ENCODE results near the gene ZFP14.
"Not testable (repeated sequence)": the region's sequence is repeated elsewhere in the genome, so short reads cannot be mapped to it uniquely, and the experiment has no call there.

The ZFP14 gene

DNA sequence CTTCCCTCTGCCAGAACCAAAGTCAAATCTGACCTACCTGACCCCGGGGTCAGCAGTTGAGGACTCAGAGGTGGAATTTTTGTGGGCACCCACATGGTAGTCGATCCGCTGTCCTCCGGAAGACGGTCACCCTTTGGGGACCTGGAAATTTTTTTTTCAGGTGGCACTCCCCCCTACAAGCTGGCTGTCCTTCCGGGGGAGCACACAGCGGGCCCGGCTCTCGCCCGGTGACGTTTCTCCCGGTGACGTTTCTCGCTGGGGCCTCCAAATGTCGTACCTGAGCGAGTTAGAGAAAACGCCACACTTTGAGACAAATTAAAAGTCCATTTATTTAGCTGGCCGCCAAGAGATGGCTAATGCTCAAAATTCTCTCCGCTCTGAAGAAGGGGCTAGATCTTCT, 48.8 kb downstream of the ZFP14 start:
- H3K9me3 ChIP-seq = peaks cover 13% of the 10 kb centered on the region
- no peaks in the 10 kb centered on the region for H3K36me3 ChIP-seq
- H3K4me1 ChIP-seq (ENCODE audit: control insufficient read depth in 1 of 2, insufficient read depth in 1 of 2, low read depth in 1 of 2, low read length in 1 of 2) = peaks cover 13% of the 10 kb centered on the region in 2 experiments
- H3K27me3 ChIP-seq = no peaks in the 10 kb centered on the region
- TF ChIP-seq CTCF (IDR thresholded peaks at IDR 0.05) = no peak
- no peak overlapping the region for H3K27ac ChIP-seq
- no peak overlapping the region for H3K4me3 ChIP-seq (ENCODE audit: low read depth in 1 of 2, low read length in 1 of 2)

DNA sequence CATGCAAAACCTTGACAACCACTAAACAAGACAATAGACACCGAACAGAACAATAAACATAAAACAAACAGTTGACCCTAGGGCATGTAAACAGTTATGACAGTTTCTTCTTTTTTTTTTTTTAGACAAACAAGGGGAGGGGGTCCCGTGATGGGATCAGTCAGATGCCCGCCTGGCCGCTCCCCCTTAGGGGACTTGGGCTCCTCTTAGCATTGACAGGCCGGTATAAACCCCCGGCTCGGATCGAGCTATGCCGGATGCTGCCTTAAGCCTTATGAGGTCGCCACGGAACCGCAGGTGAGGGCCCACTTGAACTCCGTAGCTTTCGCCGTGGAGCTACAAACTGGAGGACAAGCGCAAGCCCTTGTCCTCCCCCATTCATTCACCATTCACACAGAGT, 49.5 kb downstream of the ZFP14 start:
- not testable (repeated sequence) for H3K27me3 ChIP-seq; H3K4me3 ChIP-seq (ENCODE audit: low read depth in 1 of 2, low read length in 1 of 2); H3K36me3 ChIP-seq; H3K27ac ChIP-seq
- Histone ChIP-seq H3K4me1 (ENCODE audit: control insufficient read depth in 1 of 2, insufficient read depth in 1 of 2, low read depth in 1 of 2, low read length in 1 of 2) (peaks cover 13% of the 10 kb centered on the region in 2 experiments), H3K9me3 (peaks cover 13% of the 10 kb centered on the region)

DNA sequence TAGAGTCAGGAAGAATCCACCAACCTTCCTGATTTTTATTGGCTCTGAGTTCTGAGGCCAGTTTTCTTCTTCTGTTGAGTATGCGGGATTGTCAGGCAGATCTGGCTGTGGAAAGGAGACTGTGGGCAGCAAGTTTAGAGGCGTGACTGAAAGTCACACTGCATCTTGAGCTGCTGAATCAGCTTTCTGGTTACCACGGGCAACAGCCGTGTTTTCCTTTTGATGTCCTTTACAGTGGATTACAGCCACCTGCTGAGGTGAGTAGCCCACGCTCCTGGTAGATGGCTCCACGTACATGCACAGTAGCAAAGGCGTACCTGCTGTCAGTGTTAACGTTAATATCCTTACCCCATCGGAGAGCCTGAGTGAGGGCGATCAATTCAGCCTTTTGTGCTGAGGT, 52.4 kb downstream of the ZFP14 start:
- H3K36me3 ChIP-seq; H3K4me1 ChIP-seq (ENCODE audit: control insufficient read depth in 1 of 2, insufficient read depth in 1 of 2, low read depth in 1 of 2, low read length in 1 of 2); H3K27ac ChIP-seq; H3K27me3 ChIP-seq; H3K4me3 ChIP-seq (ENCODE audit: low read depth in 1 of 2, low read length in 1 of 2): not testable (repeated sequence)
- H3K9me3 ChIP-seq = peaks cover 11% of the 10 kb centered on the region

GRCh38 chr19:36315164-36315563, 63.8 kb downstream of the ZFP14 start:
- not testable (repeated sequence) for H3K27ac ChIP-seq; H3K4me1 ChIP-seq (ENCODE audit: control insufficient read depth in 1 of 2, insufficient read depth in 1 of 2, low read depth in 1 of 2, low read length in 1 of 2); H3K9me3 ChIP-seq; H3K36me3 ChIP-seq; H3K27me3 ChIP-seq; H3K4me3 ChIP-seq (ENCODE audit: low read depth in 1 of 2, low read length in 1 of 2)

GRCh38 chr19:36314053-36314452, 64.9 kb downstream of the ZFP14 start:
- not testable (repeated sequence) for H3K36me3 ChIP-seq; H3K4me1 ChIP-seq (ENCODE audit: control insufficient read depth in 1 of 2, insufficient read depth in 1 of 2, low read depth in 1 of 2, low read length in 1 of 2); H3K27me3 ChIP-seq; H3K27ac ChIP-seq; H3K4me3 ChIP-seq (ENCODE audit: low read depth in 1 of 2, low read length in 1 of 2); H3K9me3 ChIP-seq

DNA sequence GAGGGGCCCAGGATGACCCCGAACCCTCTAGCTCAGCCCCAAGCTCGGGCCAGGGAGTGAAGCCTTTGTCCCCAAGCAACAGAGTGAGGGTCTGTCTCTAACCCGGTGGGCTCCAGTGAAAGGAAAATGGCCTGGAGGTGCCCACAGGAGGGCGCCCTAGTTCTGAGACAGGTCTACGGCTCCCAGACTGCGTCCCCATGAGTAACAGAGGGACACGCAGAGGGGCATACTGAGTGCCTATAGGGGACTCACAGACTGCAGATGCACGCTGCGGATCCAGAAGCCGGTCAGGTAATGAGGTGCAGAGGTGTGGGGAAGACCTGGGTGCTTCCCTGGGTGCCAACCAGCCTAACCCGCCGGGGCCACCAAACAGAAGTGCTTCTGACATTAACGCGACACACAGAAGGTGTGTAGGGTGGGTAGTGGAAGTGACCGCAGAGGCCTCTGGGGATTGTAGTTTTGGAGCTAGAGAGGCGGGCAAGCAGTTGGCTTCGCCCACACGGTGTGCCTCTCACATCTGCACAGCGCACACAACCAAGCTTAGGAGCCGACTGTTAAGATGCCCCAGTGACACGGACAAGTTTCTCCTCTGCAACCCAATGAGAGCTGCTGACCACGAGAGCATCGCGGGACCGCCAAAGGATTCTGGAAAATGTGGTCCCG, 67.8 kb downstream of the ZFP14 start:
- not testable (repeated sequence) for H3K27me3 ChIP-seq; H3K9me3 ChIP-seq; H3K36me3 ChIP-seq; H3K4me3 ChIP-seq (ENCODE audit: low read depth in 1 of 2, low read length in 1 of 2); H3K27ac ChIP-seq; H3K4me1 ChIP-seq (ENCODE audit: control insufficient read depth in 1 of 2, insufficient read depth in 1 of 2, low read depth in 1 of 2, low read length in 1 of 2)

DNA sequence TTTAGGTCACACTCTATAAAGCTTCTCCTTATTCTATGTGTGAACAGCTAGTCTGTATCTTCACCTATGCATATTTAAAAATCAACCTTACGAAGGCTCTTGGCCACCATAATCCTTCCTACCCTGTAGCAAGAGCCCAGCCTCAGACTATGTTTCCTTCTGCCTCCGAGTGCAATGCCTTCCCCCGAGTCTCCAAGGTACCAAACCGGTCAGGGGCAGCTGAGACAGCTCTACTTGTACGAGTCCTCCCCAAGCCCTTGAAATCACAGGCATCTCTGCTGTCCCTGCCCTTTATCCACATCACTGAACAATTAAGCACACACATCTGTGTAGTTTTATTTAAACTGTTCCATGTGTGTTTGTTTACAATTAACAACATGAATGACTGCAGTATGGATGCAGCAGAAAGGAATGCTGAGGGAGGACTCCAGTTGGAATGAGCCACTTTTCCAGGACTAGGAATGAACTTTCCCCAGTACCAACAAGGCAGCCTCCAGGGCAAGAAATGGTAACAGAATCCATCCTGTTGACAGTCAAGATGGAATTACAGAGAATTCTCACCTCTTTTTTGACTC, 68.5 kb downstream of the ZFP14 start:
- not testable (repeated sequence) for H3K27me3 ChIP-seq; H3K9me3 ChIP-seq; H3K4me1 ChIP-seq (ENCODE audit: control insufficient read depth in 1 of 2, insufficient read depth in 1 of 2, low read depth in 1 of 2, low read length in 1 of 2); H3K36me3 ChIP-seq; H3K4me3 ChIP-seq (ENCODE audit: low read depth in 1 of 2, low read length in 1 of 2); H3K27ac ChIP-seq

DNA sequence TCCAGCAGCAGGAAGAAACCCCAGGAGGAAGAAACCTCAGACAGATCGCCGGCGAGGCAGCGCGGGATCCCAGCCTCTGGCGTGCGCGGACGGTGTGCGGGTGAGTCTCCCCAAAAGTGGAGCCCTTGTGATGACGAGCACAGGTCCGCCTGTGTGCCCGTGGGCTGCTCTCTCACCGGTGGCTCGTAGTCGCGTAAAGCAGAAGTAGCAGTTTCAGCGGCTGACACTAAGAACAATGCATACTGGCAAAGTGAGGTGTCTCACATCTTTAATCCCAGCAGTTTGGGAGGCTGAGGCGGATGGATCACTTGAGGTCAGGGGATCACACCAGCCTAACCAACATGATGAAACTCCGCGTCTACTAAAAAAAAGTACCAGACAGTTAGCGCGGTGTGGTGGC, 69.2 kb downstream of the ZFP14 start:
- H3K4me1 ChIP-seq (ENCODE audit: control insufficient read depth in 1 of 2, insufficient read depth in 1 of 2, low read depth in 1 of 2, low read length in 1 of 2); H3K27ac ChIP-seq; H3K36me3 ChIP-seq; H3K9me3 ChIP-seq; H3K4me3 ChIP-seq (ENCODE audit: low read depth in 1 of 2, low read length in 1 of 2); H3K27me3 ChIP-seq: not testable (repeated sequence)

GRCh38 chr19:36309309-36309708, 69.7 kb downstream of the ZFP14 start:
- H3K9me3 ChIP-seq; H3K36me3 ChIP-seq; H3K4me3 ChIP-seq (ENCODE audit: low read depth in 1 of 2, low read length in 1 of 2): not testable (repeated sequence)

GRCh38 chr19:36292317-36292716, 86.7 kb downstream of the ZFP14 start:
- H3K27ac ChIP-seq; H3K36me3 ChIP-seq; H3K4me1 ChIP-seq (ENCODE audit: control insufficient read depth in 1 of 2, insufficient read depth in 1 of 2, low read depth in 1 of 2, low read length in 1 of 2); H3K4me3 ChIP-seq (ENCODE audit: low read depth in 1 of 2, low read length in 1 of 2); H3K9me3 ChIP-seq; H3K27me3 ChIP-seq: not testable (repeated sequence)

More at GRCh38 chr19:36309309-36309708, 69.7 kb downstream of the ZFP14 start:
- not testable (repeated sequence) for H3K27ac ChIP-seq; H3K4me1 ChIP-seq (ENCODE audit: control insufficient read depth in 1 of 2, insufficient read depth in 1 of 2, low read depth in 1 of 2, low read length in 1 of 2); H3K27me3 ChIP-seq

Measured in neutrophil (primary cell).